Medulla oblongata (tissue), 1 donor: Measurements from ENCODE around the gene HAUS5.
"Not testable (repeated sequence)": the region's sequence is repeated elsewhere in the genome, so short reads cannot be mapped to it uniquely, and the experiment has no call there.

Source experiments
- DNase-seq: peaks from one replicate; pipeline ENCODE4 v3.0.0-alpha.2; 2015; ENCODE audit errors: extremely low spot score

HAUS5 gene

DNA sequence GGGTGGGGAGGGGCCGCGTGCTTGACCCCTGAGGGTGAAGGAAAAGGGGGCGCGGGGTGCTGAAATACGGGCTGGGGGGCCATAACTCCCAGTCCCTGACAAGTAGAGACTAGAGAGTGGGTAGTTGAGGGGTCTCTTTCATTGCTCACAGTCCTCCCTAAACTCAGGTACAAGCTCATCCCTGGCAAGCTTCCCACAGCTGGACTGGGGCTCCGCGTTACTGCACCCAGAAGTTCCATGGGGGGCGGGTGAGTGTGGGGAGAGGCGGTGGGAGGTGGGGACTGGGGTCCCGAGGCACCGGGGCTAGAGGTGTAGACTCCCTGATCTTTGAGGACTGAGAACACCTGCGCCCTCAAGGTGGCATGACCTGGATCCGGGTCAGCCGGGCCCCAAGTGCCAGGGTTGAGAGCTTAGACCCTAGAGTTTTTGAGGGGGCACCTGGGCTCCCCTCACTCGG lies 30.3 kb downstream of the HAUS5 start:
- no peak for DNase-seq

GRCh38 chr19:35643255-35644205 lies 31.0 kb downstream of the HAUS5 start:
- DNase-seq: peak; percentile 63

GRCh38 chr19:35644206-35644986 lies 31.9 kb downstream of the HAUS5 start:
- peak; percentile 79 for DNase-seq

DNA sequence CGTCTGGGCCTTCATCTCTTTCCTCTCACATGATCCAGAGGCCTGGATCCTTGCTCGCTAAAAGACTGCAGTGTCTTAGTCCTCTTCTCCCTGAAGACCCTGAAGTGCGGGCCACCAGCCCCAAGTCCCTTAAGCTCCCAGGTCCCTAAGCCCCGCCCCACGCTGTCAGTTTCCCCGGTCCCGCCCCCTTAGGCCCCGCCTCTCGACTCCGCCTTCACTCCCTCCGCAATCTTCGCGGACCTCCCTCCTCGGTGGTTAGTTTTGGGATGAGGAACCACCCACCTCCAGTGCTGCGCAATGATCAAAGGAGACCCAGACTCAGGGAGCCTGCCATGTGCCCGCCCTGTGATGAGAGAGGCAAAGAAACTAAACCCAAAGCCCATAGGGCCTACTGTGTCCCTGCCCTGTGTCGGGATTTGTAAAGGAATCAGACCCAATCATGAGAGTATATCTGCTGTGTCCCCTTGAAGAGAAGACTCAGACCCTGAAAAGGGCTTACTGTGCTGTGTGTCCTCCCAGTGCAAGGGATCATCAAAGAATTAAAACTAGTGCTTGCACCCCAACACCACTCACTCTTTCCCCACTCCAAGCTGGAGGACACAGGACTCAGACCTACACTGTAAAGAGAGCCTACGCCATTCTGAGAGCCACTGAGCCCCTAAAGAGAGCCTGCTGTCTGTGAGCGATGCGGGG lies 32.6 kb downstream of the HAUS5 start:
- peak; percentile 66 for DNase-seq

- no peak for DNase-seq
Measured at GRCh38 chr19:35645680-35646511, 33.4 kb downstream of the HAUS5 start.

DNA sequence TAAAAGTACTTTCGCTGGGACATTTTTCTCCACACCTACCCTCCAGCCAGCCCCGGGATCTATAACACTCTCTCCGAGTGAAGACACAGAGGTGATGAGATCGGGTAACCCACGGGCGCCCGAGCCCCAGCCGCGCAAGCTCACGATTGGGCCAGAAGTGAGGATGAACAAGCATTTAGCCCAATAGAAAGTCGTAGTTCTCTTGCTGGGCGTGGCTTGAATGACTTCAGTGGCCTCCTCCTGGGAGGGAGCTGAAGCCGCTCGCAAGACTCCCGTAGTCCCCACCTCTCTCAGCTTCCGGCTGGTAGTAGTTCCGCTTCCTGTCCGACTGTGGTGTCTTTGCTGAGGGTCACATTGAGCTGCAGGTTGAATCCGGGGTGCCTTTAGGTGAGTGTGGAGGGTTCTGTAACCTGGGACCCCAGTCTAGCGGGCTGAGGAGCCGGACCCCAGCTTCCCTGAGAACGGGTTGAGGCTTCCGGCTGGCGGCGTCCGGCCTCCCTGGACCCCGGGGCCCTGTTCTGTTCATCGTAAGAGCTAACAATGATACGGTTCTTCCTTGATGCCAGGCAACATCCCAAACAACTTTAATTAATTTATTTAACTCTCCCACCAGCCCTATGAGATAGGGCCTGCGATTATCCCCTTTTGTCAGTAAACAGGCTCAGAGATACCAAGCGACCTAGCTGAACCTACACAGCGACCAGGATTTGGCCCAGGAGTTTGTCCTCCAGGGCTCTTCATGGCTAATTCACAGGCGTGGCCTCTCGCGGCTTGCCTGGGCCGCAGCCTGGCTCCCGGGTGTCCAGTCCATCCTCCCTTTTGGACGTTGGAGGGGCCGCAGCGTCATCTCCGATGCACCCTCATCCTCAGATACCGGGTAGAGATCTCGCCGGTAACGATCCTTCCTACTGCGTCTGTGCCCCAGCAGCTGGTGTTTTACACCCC lies 35.8 kb downstream of the HAUS5 start, which contains the start of gene COX6B1:
Gene COX6B1, plus strand, starts transcription at position 307 of the 945 bp plus-strand sequence. CDS start 2,921 bp downstream, outside the sequence.
- peak; percentile 99 for DNase-seq

GRCh38 chr19:35650581-35650980 lies 38.0 kb downstream of the HAUS5 start:
- no peak for DNase-seq

DNA sequence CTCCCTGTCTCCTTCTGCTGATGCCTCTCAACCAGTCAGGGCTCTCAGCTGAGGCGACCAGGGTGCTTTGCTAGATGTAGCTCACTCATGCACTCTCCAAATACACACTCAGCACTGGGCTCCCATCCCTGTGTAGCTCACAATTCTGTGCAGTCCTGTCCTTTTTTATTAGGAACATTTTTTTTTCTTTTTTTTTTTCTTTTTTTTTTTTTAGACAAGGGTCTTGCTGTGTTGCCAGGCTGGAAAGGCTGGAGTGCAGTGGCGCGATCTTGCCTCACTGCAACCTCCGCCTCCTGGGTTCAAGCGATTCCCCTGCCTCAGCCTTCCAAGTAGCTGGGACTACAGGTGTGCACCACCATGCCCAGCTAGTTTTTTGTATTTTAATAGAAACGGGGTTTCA lies 42.3 kb downstream of the HAUS5 start:
- DNase-seq: not testable (repeated sequence)

DNA sequence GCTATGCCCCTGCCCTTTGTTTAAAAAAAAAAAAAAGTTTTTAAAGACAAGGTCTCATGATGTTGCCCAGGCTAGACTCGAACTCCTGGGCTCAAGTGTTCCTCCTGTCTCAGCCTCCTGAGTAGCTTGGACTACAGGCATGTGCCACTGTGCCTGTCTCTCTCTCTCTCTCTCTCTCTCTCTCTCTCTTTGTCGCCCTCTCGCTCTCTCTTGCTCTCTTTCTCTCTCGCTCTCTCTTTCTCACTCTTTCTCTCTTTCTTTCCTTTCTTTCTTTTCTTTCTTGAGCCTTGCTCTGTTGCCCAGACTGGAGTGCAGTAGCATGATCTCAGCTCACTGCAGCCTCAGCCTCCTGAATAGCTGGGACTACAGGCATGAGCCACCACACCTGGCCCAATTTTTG lies 43.1 kb downstream of the HAUS5 start:
- no peak for DNase-seq

GRCh38 chr19:35656700-35657099 lies 44.2 kb downstream of the HAUS5 start:
- DNase-seq: no peak

DNA sequence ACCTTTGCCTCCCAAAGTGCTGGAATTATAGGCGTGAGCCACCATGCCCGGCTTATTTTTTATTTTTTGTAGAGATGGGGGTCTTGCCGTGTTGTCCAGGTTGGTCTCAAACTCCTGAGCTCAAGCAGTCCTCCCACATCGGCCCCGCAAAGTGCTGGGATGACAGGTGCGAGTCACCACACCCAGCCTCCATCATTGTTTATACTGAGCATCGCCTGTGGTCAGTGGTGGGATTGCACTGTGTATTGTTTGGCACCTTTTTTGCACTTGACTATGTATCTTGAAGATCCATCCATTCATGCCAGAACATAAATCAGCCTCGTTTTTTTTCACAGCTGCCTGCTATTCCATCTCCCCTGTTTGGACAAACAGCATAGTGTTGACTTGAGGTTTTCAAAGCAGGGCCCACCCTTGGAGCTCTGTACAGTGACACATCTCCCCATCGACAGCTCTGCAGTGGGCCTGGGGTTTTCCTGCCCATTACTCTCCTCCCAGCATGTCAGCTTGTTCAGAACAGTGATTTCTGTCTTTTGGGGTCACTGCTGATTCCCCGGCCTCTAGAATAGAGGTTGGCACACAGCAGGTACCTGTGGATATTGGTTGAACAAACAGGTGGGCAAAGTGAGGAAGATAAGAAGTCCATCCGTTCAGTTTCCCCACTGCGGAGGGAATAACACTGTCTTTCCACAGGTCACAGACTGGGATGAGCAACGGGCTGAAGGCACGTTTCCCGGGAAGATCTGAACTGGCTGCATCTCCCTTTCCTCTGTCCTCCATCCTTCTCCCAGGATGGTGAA lies 45.6 kb downstream of the HAUS5 start:
- DNase-seq: no peak

GRCh38 chr19:35661995-35662340 lies 49.4 kb downstream of the HAUS5 start:
- no peak for DNase-seq

GRCh38 chr19:35663981-35664380 lies 51.4 kb downstream of the HAUS5 start:
- no peak for DNase-seq

DNA sequence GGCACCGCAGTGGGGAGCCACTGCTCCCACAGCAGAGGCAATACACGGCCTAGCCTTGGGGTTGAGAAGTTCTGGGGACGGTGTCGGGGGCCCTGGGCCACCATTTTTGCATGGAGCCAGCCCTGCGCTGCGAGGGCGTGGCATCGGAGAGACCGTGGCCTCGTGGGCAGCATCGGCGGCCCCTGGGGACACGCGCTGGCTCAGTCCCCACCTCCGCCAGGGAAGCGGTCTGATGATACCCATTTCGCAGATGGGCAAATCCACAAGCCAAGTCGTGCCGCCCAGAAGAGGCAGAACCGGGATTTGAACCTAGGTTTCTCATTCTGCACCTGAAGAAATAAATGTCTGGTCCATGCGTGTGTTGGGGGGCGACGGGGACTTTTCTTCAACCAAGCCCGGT lies 52.6 kb downstream of the HAUS5 start:
- DNase-seq: no peak

GRCh38 chr19:35665604-35666003 lies 53.1 kb downstream of the HAUS5 start:
- DNase-seq: no peak

DNA sequence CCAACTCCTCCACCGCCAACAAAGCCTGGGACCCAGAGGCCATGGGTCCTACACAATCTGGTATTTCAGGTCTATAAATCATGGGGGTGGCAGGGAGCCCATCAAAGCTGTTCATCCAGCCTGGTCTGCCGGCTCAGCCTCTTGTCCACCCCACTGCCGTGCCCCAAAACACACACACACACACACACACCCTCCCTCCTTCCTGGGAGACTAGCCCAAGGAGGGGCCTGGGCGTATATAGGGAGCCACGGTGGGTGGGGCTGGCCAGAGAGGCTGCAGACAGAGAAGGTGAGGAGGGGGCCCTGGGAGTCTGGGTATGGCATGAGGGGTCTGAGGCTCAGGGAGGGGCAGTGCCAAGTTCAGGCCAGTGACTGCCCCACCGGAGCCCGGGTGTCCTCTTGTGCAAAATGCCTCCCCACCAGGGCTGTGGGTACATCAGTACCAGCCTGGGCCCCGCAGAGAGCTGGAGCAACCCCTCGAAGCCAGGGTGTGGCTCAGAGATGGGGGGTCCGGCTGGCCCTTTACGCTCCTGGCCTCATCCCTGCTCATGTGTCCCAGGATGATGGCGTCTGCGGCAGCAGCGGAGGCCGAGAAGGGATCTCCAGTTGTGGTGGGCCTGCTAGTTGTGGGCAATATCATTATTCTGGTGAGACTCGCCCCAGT lies 53.8 kb downstream of the HAUS5 start, which contains the start of gene UPK1A:
Gene UPK1A, plus strand, starts transcription at position 267 of the 663 bp plus-strand sequence. Its CDS starts 296 bp downstream, at position 563.
- DNase-seq: no peak

- DNase-seq: no peak
Measured at GRCh38 chr19:35669566-35669965, 57.0 kb downstream of the HAUS5 start.

GRCh38 chr19:35669974-35670373 lies 57.4 kb downstream of the HAUS5 start:
- DNase-seq: no peak
